ENCODE data around the gene NCAPH2. TPM values are rescaled to one million over a fixed set of nuclear protein-coding genes. Genes with fewer than 3 reads are reported as not detected.

Gene NCAPH2
- total and polyA plus RNA-seq, 2 of the 13 experiments (the other 11 are each of a cell fraction or from before 2014, with no cell fraction given): 28.1 to 64.4 TPM

DNA sequence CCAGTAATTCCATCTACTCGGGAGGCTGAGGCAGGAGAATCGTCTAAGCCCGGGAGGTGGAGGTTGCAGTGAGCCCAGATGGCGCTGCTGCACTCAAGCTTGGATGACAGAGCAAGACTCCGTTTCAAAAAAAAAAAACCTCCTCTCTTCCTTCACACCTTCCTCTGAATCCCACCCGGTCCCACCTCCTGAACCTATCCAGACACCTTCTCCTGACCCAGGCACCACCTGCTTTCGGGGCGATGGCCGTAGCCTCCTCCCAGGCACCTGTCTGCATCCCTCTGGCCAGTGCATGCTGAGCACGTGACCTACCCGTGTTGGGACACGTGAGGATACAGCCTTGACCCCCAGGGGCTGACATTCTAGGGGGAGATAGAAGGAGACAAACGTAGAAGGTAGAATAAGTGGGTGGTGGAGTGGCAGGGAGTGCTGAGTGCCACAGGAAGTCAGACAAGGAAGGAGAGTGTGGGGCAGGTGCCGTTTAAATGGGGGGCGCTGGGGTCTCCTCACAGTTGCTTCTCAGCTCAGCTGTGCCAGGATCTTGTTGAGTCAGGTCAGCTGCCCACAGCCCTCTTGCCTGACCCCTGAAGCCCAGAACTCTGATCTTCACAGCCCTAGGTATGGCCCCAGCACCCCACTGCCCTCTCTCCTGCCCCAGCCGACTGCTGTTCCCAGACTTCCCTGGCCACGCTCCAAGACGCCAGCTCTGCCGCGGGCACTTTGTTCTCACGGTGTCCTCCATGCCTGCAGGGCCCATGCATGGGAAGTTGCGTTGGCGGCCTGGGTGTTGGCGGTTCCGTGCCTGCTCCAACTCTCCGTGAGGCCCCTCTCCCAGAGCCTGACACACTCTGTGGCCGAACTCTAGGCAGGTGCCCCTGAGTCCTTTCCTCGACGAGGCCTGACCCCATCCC is 22.5 kb upstream of the NCAPH2 start (continued):
- TF ChIP-seq PAXIP1 (CRISPR knock-in tag; conservative IDR thresholded peaks at IDR 0.05) (peak; percentile 54), ZSCAN22 (CRISPR knock-in tag; IDR thresholded peaks at IDR 0.05) (no peak), ZNF724P (CRISPR knock-in tag; IDR thresholded peaks at IDR 0.05; ENCODE audit: borderline replicate concordance) (no peak; the same call in 1 of the 2 replicates), TGIF2 (CRISPR knock-in tag; IDR thresholded peaks at IDR 0.05) (peak; percentile 88), AGO1 (IDR thresholded peaks at IDR 0.05; ENCODE audit: low read depth, low read length, poor library complexity, severe bottlenecking) (peak; percentile 97), ZC3H13 (CRISPR knock-in tag; IDR thresholded peaks at IDR 0.05) (peak; percentile 97), ZSCAN21 (CRISPR knock-in tag; IDR thresholded peaks at IDR 0.05; ENCODE audit: borderline replicate concordance) (0 out of 2 replicates have a peak, but pooled peaks have one; percentile 50), ZNF552 (CRISPR knock-in tag; IDR thresholded peaks at IDR 0.05; ENCODE audit: borderline replicate concordance) (0 out of 2 replicates have a peak, but pooled peaks have one; percentile 32), ZNF577 (CRISPR knock-in tag; IDR thresholded peaks at IDR 0.05; ENCODE audit: borderline replicate concordance, low read depth) (no peak), HDAC2 (CRISPR knock-in tag; IDR thresholded peaks at IDR 0.05) (peak; percentile 37; the same call in 1 of the 2 replicates), ZNF432 (CRISPR knock-in tag; IDR thresholded peaks at IDR 0.05; ENCODE audit: borderline replicate concordance) (no peak), YY1 (IDR thresholded peaks at IDR 0.05; ENCODE audit: insufficient read depth, insufficient replicate concordance, low read depth, low read length) (peak; percentile 34)
- TF ChIP-seq, protein P1, sequence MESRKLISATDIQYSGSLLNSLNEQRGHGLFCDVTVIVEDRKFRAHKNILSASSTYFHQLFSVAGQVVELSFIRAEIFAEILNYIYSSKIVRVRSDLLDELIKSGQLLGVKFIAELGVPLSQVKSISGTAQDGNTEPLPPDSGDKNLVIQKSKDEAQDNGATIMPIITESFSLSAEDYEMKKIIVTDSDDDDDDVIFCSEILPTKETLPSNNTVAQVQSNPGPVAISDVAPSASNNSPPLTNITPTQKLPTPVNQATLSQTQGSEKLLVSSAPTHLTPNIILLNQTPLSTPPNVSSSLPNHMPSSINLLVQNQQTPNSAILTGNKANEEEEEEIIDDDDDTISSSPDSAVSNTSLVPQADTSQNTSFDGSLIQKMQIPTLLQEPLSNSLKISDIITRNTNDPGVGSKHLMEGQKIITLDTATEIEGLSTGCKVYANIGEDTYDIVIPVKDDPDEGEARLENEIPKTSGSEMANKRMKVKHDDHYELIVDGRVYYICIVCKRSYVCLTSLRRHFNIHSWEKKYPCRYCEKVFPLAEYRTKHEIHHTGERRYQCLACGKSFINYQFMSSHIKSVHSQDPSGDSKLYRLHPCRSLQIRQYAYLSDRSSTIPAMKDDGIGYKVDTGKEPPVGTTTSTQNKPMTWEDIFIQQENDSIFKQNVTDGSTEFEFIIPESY (CRISPR knock-in tag; IDR thresholded peaks at IDR 0.05): peak; percentile 33; the same call in 1 of the 2 replicates
- TF ChIP-seq, protein P2, sequence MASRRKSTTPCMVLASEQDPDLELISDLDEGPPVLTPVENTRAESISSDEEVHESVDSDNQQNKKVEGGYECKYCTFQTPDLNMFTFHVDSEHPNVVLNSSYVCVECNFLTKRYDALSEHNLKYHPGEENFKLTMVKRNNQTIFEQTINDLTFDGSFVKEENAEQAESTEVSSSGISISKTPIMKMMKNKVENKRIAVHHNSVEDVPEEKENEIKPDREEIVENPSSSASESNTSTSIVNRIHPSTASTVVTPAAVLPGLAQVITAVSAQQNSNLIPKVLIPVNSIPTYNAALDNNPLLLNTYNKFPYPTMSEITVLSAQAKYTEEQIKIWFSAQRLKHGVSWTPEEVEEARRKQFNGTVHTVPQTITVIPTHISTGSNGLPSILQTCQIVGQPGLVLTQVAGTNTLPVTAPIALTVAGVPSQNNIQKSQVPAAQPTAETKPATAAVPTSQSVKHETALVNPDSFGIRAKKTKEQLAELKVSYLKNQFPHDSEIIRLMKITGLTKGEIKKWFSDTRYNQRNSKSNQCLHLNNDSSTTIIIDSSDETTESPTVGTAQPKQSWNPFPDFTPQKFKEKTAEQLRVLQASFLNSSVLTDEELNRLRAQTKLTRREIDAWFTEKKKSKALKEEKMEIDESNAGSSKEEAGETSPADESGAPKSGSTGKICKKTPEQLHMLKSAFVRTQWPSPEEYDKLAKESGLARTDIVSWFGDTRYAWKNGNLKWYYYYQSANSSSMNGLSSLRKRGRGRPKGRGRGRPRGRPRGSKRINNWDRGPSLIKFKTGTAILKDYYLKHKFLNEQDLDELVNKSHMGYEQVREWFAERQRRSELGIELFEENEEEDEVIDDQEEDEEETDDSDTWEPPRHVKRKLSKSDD (CRISPR knock-in tag; IDR thresholded peaks at IDR 0.05; ENCODE audit: low read depth): 0 out of 2 replicates have a peak, but pooled peaks have one; percentile 17
- TF ChIP-seq, protein P3, sequence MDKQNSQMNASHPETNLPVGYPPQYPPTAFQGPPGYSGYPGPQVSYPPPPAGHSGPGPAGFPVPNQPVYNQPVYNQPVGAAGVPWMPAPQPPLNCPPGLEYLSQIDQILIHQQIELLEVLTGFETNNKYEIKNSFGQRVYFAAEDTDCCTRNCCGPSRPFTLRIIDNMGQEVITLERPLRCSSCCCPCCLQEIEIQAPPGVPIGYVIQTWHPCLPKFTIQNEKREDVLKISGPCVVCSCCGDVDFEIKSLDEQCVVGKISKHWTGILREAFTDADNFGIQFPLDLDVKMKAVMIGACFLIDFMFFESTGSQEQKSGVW (CRISPR knock-in tag; IDR thresholded peaks at IDR 0.05; ENCODE audit: borderline replicate concordance): no peak
- TF ChIP-seq, protein P4, sequence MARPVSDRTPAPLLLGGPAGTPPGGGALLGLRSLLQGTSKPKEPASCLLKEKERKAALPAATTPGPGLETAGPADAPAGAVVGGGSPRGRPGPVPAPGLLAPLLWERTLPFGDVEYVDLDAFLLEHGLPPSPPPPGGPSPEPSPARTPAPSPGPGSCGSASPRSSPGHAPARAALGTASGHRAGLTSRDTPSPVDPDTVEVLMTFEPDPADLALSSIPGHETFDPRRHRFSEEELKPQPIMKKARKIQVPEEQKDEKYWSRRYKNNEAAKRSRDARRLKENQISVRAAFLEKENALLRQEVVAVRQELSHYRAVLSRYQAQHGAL (CRISPR knock-in tag; IDR thresholded peaks at IDR 0.05; ENCODE audit: not compliant biosample characterization): no peak

All from HepG2 (cell line).